ENCODE results near the gene ERC2. TPM values are rescaled to one million over a fixed set of nuclear protein-coding genes. Genes with fewer than 3 reads are reported as not detected.

Gene ERC2
- total and polyA plus RNA-seq, 2 of the 13 experiments (the other 11 are each of a cell fraction or from before 2014, with no cell fraction given) = 0.16 to 0.22 TPM

GRCh38 chr3:56064684-56065083 is 403.6 kb downstream of the ERC2 start (continued):
- TF ChIP-seq PLSCR1 (CRISPR knock-in tag; IDR thresholded peaks at IDR 0.05; ENCODE audit: borderline replicate concordance) (no peak), ZNF484 (CRISPR knock-in tag; IDR thresholded peaks at IDR 0.05; ENCODE audit: borderline replicate concordance, low read depth) (no peak), ZNF678 (CRISPR knock-in tag; IDR thresholded peaks at IDR 0.05) (no peak), SKI (IDR thresholded peaks at IDR 0.05; ENCODE audit: partially characterized antibody) (no peak)

GRCh38 chr3:56061279-56061626 is 407.0 kb downstream of the ERC2 start:
- Histone ChIP-seq H3K4me2 (ENCODE audit: low read depth, low read length) (no peak overlapping the region), H3K4me3 (replicated peaks in 1 of 3; ENCODE audit: insufficient read depth in 1 of 3, low read depth in 2 of 3, low read length in 3 of 3) (no peak overlapping the region), H3K27ac (ENCODE audit: extremely low read length, insufficient read depth, low read length) (no peak overlapping the region), H3K9ac (ENCODE audit: insufficient read depth, low read depth, low read length) (no peak overlapping the region), H3K27me3 (ENCODE audit: control insufficient read depth in 1 of 2, insufficient read depth in 2 of 2, low read length in 2 of 2) (no peaks in the 10 kb centered on the region; a peak in 1 of 5 replicates), H3K9me3 (ENCODE audit: low read length) (no peaks in the 10 kb centered on the region), H2AFZ (ENCODE audit: low read length) (no peak overlapping the region), H3K4me1 (ENCODE audit: insufficient read depth, low read length) (no peaks in the 10 kb centered on the region), H3K79me2 (ENCODE audit: insufficient read depth, low read length) (no peaks in the 10 kb centered on the region), H3K36me3 (replicated peaks in 1 of 2; ENCODE audit: control insufficient read depth in 1 of 2, insufficient read depth in 2 of 2, low read length in 2 of 2) (no peaks in the 10 kb centered on the region), H4K20me1 (ENCODE audit: insufficient read depth, low read length) (no peaks in the 10 kb centered on the region)
- FAIRE-seq (no peak), ATAC-seq (no peak), DNase-seq (ENCODE audit: low spot score) (no peak)
- TF ChIP-seq MAFK (conservative IDR thresholded peaks at IDR 0.05 in 1 of 2, IDR thresholded peaks at IDR 0.05 in 1 of 2; ENCODE audit: low read length in 2 of 2) (0 out of 4 replicates have a peak, but pooled peaks of 1 of the 2 experiments have one; percentile 14), NCOA2 (CRISPR knock-in tag; IDR thresholded peaks at IDR 0.05) (no peak)
- in situ Hi-C loops (cut with HindIII; ENCODE audit: extremely low pct_ligation_motif_present, low pct_unique_long_range_greater_than_20kb) (no loop called here), intact Hi-C loops (cut with micrococcal nuclease; ENCODE audit: unreplicated experiment) (no loop called here)
- BruUV-seq (replicated peaks) = no TSS peak
- POLR2A ChIA-PET = no interaction called here
- CTCF ChIA-PET (ENCODE audit: low intra/inter-chr PET ratio, low total read pairs) = no interaction called here
- WGBS (ENCODE audit: low lambda C conversion rate) = 3% methylated on average over 2 of the region's 2 CpGs
